Neural cell (in vitro differentiated cells): ENCODE data around the gene CPAMD8. TPM values are rescaled to one million over a fixed set of nuclear protein-coding genes. Genes with fewer than 3 reads are reported as not detected.

Experiments used
- H2AFZ ChIP-seq: fragments of 200-600, 300-800 bp; sonication (generic), shearing (Covaris generic); 2 replicates; pipeline ENCODE4 v1.6.0; 2014; ENCODE audit warnings: low read depth, mild to moderate bottlenecking, antibody characterized with exemption, low read length, moderate library complexity
- H3F3A ChIP-seq: fragments of 200-600 bp; shearing (Covaris generic); 2 replicates; pipeline ENCODE4 v1.6.1; 2016; ENCODE audit warnings: mild to moderate bottlenecking, moderate library complexity, mixed read lengths, antibody characterized with exemption, low read length; ENCODE audit not compliant: insufficient read depth, poor library complexity, severe bottlenecking
- H3K27ac ChIP-seq: fragments of 200-600, 300-800 bp; sonication (generic), shearing (Covaris generic); 2 replicates; pipeline ENCODE4 v1.5.1; 2014; ENCODE audit warnings: mild to moderate bottlenecking, low read length, moderate library complexity
- H3K27me3 ChIP-seq: fragments of 300-800, 200-600 bp; sonication (generic), shearing (Covaris generic); 2 replicates; pipeline ENCODE4 v1.6.0; 2014; ENCODE audit warnings: mild to moderate bottlenecking, low read depth, low read length, moderate library complexity; ENCODE audit not compliant: insufficient read depth
- H3K36me3 ChIP-seq: fragments of 300-800, 200-600 bp; sonication (generic), shearing (Covaris generic); 2 replicates; pipeline ENCODE4 v1.5.1; 2014; ENCODE audit warnings: mild to moderate bottlenecking, antibody characterized with exemption, low read length, moderate library complexity; ENCODE audit not compliant: insufficient read depth
- H3K4me2 ChIP-seq: fragments of 300-800, 200-600 bp; sonication (generic), shearing (Covaris generic); 2 replicates; pipeline ENCODE4 v1.6.0; 2014; ENCODE audit warnings: mild to moderate bottlenecking, low read length
- H3K4me3 ChIP-seq: fragments of 300-800, 200-600 bp; sonication (generic), shearing (Covaris generic); 2 replicates; pipeline ENCODE4 v1.5.1; 2014; ENCODE audit warnings: mild to moderate bottlenecking, low read length, moderate library complexity
- H3K79me2 ChIP-seq: fragments of 200-600 bp; shearing (Covaris generic); replicated peaks from 2 replicates; pipeline ENCODE4 v1.6.0; 2014; ENCODE audit warnings: mild to moderate bottlenecking, low read length, moderate library complexity; ENCODE audit not compliant: insufficient read depth
- H3K9ac ChIP-seq: fragments of 300-800, 200-600 bp; sonication (generic), shearing (Covaris generic); 2 replicates; pipeline ENCODE4 v1.6.1; 2016; ENCODE audit warnings: mild to moderate bottlenecking, low read length, mixed read lengths
- H3K9me2 ChIP-seq: fragments of 200-600 bp; shearing (Covaris generic); 2 replicates; pipeline ENCODE4 v1.6.1; 2016; ENCODE audit warnings: mild to moderate bottlenecking, low read length, mixed read lengths; ENCODE audit not compliant: insufficient read depth
- H3K9me3 ChIP-seq: fragments of 200-600, 300-800 bp; sonication (generic), shearing (Covaris generic); 2 replicates; pipeline ENCODE4 v1.6.1; 2016; ENCODE audit warnings: mild to moderate bottlenecking, mixed run types, low read length, moderate library complexity, mixed read lengths
- H4K20me1 ChIP-seq: fragments of 200-600 bp; shearing (Covaris generic); 2 replicates; pipeline ENCODE4 v1.6.1; 2016; ENCODE audit warnings: mild to moderate bottlenecking, mixed run types; ENCODE audit not compliant: insufficient read depth
- EP300 ChIP-seq: fragments of 450-650 bp; conservative IDR thresholded peaks from 2 replicates; pipeline ENCODE4 v1.6.1; 2014; ENCODE audit warnings: antibody characterized with exemption, mild to moderate bottlenecking, moderate library complexity; ENCODE audit not compliant: poor library complexity, severe bottlenecking
- EZH2 ChIP-seq: fragments of 200-600, 300-800 bp; shearing (Covaris generic), sonication (generic); IDR thresholded peaks from 2 replicates; pipeline ENCODE4 v1.6.1; 2014; ENCODE audit warnings: antibody characterized with exemption, low read length, borderline replicate concordance, mild to moderate bottlenecking; ENCODE audit not compliant: insufficient read depth, poor library complexity, severe bottlenecking
- MXI1 ChIP-seq: fragments of 450-650 bp; conservative IDR thresholded peaks from 2 replicates; pipeline ENCODE4 v1.6.1; 2014; ENCODE audit warnings: antibody characterized with exemption, mild to moderate bottlenecking; ENCODE audit not compliant: poor library complexity, severe bottlenecking
- POLR2AphosphoS5 ChIP-seq: IDR thresholded peaks from 2 replicates; pipeline ENCODE4 v1.6.1; 2012
- RAD21 ChIP-seq: fragments of 450-650 bp; conservative IDR thresholded peaks from 2 replicates; pipeline ENCODE4 v1.6.1; 2014; ENCODE audit warnings: antibody characterized with exemption, mild to moderate bottlenecking, moderate library complexity
- SMC3 ChIP-seq: fragments of 450-650 bp; conservative IDR thresholded peaks from 2 replicates; pipeline ENCODE4 v1.6.1; 2014; ENCODE audit warnings: antibody characterized with exemption, mild to moderate bottlenecking, moderate library complexity; ENCODE audit not compliant: poor library complexity
- TAF1 ChIP-seq: IDR thresholded peaks from 2 replicates; pipeline ENCODE4 v1.6.1; 2012; ENCODE audit warnings: low read depth
- polyA plus RNA-seq: library from polyadenylated mRNA; depleted of rRNA; stranded (reverse); fragments of >200 nt; gene quantifications from 2 replicates; pipeline ENCODE4 v1.2.3, GENCODE V29; 2014
- TF ChIP-seq, protein P1 (sequence below): fragments of 450-650 bp; IDR thresholded peaks from 2 replicates; pipeline ENCODE4 v1.5.1; 2014; ENCODE audit warnings: antibody characterized with exemption, mild to moderate bottlenecking, moderate library complexity; ENCODE audit not compliant: poor library complexity, severe bottlenecking
- TF ChIP-seq, protein P2 (sequence below): IDR thresholded peaks from 2 replicates; pipeline ENCODE4 v1.6.1; 2012; ENCODE audit warnings: borderline replicate concordance

Gene CPAMD8
- polyA plus RNA-seq, 1 donor from 2014 or later, result 1.9 TPM

DNA sequence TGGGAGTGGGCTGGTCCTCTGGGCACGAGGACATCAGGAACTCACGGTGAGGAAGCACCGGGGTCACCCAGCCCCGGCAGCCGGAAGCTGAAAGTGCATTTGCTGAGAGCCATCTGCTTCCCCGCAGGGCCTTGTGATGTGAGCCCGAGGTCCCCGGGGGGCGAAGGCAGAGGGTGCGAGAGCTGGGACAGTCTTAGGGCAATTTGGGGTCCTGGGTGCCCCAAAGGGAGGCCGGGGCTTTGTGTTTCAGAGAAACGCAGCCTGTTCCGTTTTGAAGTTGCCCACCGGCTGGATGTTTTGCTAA lies 133.0 kb downstream of the CPAMD8 start:
- no peaks in the 10 kb centered on the region for H3K9me2 ChIP-seq
- H4K20me1 ChIP-seq, result no peaks in the 10 kb centered on the region
- no peak overlapping the region for H3K27ac ChIP-seq
- H3K27me3 ChIP-seq, result peaks cover 4% of the 10 kb centered on the region
- no peaks in the 10 kb centered on the region for H3K79me2 ChIP-seq
- no peaks in the 10 kb centered on the region for H3K36me3 ChIP-seq
- H3K4me3 ChIP-seq, result no peak overlapping the region
- no peaks in the 10 kb centered on the region for H3F3A ChIP-seq
- H3K4me2 ChIP-seq, result no peak overlapping the region
- no peak overlapping the region for H2AFZ ChIP-seq
- no peak overlapping the region for H3K9ac ChIP-seq
- TF ChIP-seq TAF1 (no peak), EP300 (no peak), SMC3 (no peak), EZH2 (no peak), POLR2AphosphoS5 (no peak), RAD21 (no peak), MXI1 (no peak)
- TF ChIP-seq, protein P1, sequence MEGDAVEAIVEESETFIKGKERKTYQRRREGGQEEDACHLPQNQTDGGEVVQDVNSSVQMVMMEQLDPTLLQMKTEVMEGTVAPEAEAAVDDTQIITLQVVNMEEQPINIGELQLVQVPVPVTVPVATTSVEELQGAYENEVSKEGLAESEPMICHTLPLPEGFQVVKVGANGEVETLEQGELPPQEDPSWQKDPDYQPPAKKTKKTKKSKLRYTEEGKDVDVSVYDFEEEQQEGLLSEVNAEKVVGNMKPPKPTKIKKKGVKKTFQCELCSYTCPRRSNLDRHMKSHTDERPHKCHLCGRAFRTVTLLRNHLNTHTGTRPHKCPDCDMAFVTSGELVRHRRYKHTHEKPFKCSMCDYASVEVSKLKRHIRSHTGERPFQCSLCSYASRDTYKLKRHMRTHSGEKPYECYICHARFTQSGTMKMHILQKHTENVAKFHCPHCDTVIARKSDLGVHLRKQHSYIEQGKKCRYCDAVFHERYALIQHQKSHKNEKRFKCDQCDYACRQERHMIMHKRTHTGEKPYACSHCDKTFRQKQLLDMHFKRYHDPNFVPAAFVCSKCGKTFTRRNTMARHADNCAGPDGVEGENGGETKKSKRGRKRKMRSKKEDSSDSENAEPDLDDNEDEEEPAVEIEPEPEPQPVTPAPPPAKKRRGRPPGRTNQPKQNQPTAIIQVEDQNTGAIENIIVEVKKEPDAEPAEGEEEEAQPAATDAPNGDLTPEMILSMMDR, result no peak
- TF ChIP-seq, protein P2, sequence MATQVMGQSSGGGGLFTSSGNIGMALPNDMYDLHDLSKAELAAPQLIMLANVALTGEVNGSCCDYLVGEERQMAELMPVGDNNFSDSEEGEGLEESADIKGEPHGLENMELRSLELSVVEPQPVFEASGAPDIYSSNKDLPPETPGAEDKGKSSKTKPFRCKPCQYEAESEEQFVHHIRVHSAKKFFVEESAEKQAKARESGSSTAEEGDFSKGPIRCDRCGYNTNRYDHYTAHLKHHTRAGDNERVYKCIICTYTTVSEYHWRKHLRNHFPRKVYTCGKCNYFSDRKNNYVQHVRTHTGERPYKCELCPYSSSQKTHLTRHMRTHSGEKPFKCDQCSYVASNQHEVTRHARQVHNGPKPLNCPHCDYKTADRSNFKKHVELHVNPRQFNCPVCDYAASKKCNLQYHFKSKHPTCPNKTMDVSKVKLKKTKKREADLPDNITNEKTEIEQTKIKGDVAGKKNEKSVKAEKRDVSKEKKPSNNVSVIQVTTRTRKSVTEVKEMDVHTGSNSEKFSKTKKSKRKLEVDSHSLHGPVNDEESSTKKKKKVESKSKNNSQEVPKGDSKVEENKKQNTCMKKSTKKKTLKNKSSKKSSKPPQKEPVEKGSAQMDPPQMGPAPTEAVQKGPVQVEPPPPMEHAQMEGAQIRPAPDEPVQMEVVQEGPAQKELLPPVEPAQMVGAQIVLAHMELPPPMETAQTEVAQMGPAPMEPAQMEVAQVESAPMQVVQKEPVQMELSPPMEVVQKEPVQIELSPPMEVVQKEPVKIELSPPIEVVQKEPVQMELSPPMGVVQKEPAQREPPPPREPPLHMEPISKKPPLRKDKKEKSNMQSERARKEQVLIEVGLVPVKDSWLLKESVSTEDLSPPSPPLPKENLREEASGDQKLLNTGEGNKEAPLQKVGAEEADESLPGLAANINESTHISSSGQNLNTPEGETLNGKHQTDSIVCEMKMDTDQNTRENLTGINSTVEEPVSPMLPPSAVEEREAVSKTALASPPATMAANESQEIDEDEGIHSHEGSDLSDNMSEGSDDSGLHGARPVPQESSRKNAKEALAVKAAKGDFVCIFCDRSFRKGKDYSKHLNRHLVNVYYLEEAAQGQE, result no peak
- no peaks in the 10 kb centered on the region for H3K9me3 ChIP-seq

DNA sequence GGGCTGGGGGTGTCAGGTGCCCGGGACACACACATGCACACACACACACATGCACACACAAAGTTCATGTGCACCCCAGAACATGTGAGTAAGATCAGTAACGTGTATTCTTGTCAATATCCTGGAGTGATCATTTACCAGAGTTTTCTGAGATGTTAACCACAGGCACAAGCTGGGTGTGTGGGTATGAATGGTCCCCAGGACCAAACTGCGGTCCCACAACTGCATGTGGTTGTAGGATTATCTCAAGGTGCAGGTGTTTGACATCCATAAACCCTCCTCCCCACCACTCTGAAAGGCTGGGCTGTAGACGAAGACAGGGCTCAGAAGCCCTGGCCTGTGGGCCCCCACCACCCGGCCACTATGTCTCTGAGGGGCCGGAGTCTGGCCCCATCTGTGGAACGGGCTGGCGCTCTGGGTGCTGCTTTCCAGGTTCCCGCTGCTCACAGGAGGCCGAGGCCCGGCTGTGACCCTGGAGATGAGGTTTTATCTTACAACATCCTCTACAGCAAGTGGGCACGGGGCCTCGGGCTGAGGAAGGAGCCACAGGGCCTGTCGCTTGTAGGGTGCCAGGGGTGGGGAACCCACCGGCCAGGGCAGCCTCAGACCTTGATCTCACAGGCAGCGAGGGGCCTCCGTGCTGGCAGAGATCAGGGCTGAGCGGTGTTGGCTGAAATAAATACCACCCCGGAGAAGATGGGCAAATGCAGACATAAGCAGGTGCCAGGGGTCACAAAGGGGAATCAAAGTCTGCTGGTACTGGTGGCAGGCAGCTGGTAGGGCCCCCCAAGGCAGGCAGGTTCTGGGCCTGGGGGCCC lies 133.5 kb downstream of the CPAMD8 start:
- TF ChIP-seq EP300, result no peak
- no peak for TF ChIP-seq TAF1
- no peak for TF ChIP-seq MXI1
- TF ChIP-seq SMC3, result no peak
- no peak for TF ChIP-seq POLR2AphosphoS5
- no peak for TF ChIP-seq EZH2
- TF ChIP-seq, protein P2, result no peak
- TF ChIP-seq RAD21, result no peak
- TF ChIP-seq, protein P1, result no peak
- Histone ChIP-seq H3K9me2 (no peaks in the 10 kb centered on the region), H3K4me3 (no peak overlapping the region), H3K9ac (no peak overlapping the region), H4K20me1 (no peaks in the 10 kb centered on the region), H3K9me3 (no peaks in the 10 kb centered on the region), H3K79me2 (no peaks in the 10 kb centered on the region), H3K27me3 (peaks cover 4% of the 10 kb centered on the region), H3K4me2 (no peak overlapping the region), H2AFZ (no peak overlapping the region), H3K36me3 (no peaks in the 10 kb centered on the region), H3F3A (no peaks in the 10 kb centered on the region), H3K27ac (no peak overlapping the region)
